T-helper 17 cell (primary cell): ENCODE data around the gene CHST11. TPM values are rescaled to one million over a fixed set of nuclear protein-coding genes. Genes with fewer than 3 reads are reported as not detected.

ENCODE experiments used
- ATAC-seq: fragments of 150-1000 bp; cut with Tn5 transposase; 2 replicates; pipeline ENCODE4 v1.10.0; 2021; ENCODE audit warnings: mild to moderate bottlenecking, moderate library complexity
- DNase-seq, 3 donors: peaks; one replicate each; pipeline versions ENCODE4 v3.0.0 to v3.0.0-alpha.2; 2020 to 2021
- H3K9me3 ChIP-seq: one replicate; pipeline ENCODE4 v1.7.0; 2013; ENCODE audit warnings: low read length, mild to moderate bottlenecking; ENCODE audit not compliant: control insufficient read depth, poor library complexity, severe bottlenecking
- H3K27ac Mint-ChIP-seq: one replicate; pipeline ENCODE4 v1.8.0; 2022; ENCODE audit warnings: mild to moderate bottlenecking, moderate library complexity, mixed read lengths
- H3K27me3 Mint-ChIP-seq: one replicate; pipeline ENCODE4 v1.8.0; 2022; ENCODE audit warnings: mixed read lengths
- H3K36me3 Mint-ChIP-seq: one replicate; pipeline ENCODE4 v1.8.0; 2022; ENCODE audit warnings: low read depth, mixed read lengths
- H3K4me1 Mint-ChIP-seq: one replicate; pipeline ENCODE4 v1.8.0; 2022; ENCODE audit warnings: mild to moderate bottlenecking, mixed read lengths
- H3K4me3 Mint-ChIP-seq: one replicate; pipeline ENCODE4 v1.8.0; 2022; ENCODE audit warnings: mild to moderate bottlenecking, moderate library complexity, mixed read lengths
- total RNA-seq, 4 donors: library from RNA in 2 of 4; stranded (reverse) in 2 of 4; gene quantifications; one replicate each; pipeline ENCODE4 v1.2.3 and lab custom pipeline; 2022 to 2026

Gene CHST11
- total RNA-seq, 2 donors from 2014 or later, result 76.6 to 78.3 TPM

- peaks cover 5% of the 10 kb centered on the region for H3K36me3 Mint-ChIP-seq
- ATAC-seq (no peak), DNase-seq (no peak)
- H3K27me3 Mint-ChIP-seq, result no peaks in the 10 kb centered on the region
- H3K27ac Mint-ChIP-seq, result peak overlapping the region; percentile 41
- H3K9me3 ChIP-seq, result no peaks in the 10 kb centered on the region
- peak overlapping the region; percentile 33 for H3K4me3 Mint-ChIP-seq
- H3K4me1 Mint-ChIP-seq, result peaks cover 49% of the 10 kb centered on the region
Observed at GRCh38 chr12:104510145-104510872, 53.6 kb downstream of the CHST11 start.

DNA sequence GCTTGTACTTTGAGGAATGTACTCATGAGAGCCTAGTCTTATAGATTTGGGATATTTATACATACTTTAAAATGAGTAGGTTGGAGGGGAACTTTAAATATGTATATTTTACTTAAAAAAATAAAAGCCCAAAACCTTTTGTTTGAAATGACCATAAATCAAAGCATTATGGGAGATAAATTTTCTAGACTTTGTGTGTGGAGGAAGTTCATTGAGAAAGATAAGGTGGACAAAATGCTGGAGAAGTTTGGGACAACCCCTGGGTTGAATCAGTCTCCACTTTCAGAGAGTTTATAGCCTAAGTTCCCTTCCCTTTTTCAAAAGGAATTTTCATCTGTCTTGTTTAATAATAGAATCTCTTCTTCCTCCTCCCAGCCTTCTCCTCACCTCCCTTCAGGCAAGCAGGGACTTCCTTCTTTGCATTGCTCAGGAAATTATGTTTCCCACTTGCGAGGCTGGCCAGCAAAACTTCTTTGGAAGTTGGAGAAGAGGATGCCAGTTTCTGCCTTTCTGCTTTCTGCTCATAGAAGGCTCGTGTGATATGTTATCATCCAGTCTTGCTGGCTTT lies 54.2 kb downstream of the CHST11 start:
- no peak for DNase-seq
- Mint-ChIP-seq H3K4me3 (peak overlapping the region; percentile 33), H3K4me1 (peaks cover 49% of the 10 kb centered on the region), H3K27ac (peak overlapping the region; percentile 41), H3K36me3 (peaks cover 5% of the 10 kb centered on the region), H3K27me3 (no peaks in the 10 kb centered on the region)
- H3K9me3 ChIP-seq, result no peaks in the 10 kb centered on the region
- no peak for ATAC-seq

GRCh38 chr12:104513681-104514080 lies 56.9 kb downstream of the CHST11 start:
- DNase-seq (no peak), ATAC-seq (no peak)
- peak overlapping the region; percentile 10 for H3K27ac Mint-ChIP-seq
- peaks cover 3% of the 10 kb centered on the region for H3K36me3 Mint-ChIP-seq
- H3K9me3 ChIP-seq, result no peaks in the 10 kb centered on the region
- H3K4me1 Mint-ChIP-seq, result peaks cover 40% of the 10 kb centered on the region
- no peaks in the 10 kb centered on the region for H3K27me3 Mint-ChIP-seq
- H3K4me3 Mint-ChIP-seq, result no peak overlapping the region

- H3K36me3 Mint-ChIP-seq, result peaks cover 2% of the 10 kb centered on the region
Observed at GRCh38 chr12:104514092-104514810, 57.5 kb downstream of the CHST11 start.

DNA sequence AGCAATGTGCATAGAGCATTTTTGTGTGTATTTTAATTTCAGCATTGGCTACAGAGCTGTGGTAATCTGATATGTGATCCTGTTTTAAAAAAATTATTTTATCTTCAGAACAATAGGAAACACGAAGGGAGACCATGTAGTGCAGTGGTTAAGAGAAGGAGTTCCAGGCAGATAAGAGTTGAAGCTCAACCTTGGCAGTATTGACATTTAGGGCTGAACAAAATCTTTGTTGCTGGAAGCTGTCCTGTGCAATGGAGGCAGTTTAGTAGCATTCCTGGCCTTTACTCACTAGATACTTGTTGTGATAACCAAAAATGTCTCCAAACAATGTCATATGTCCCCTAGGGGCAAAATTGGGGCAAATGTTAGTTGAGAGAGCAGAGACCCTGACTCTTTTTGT lies 59.2 kb downstream of the CHST11 start:
- Mint-ChIP-seq H3K4me1 (peaks cover 42% of the 10 kb centered on the region), H3K4me3 (no peak overlapping the region), H3K27ac (peak overlapping the region; percentile 82), H3K36me3 (peaks cover 2% of the 10 kb centered on the region), H3K27me3 (no peaks in the 10 kb centered on the region)
- ATAC-seq (no peak), DNase-seq (no peak)
- H3K9me3 ChIP-seq, result no peaks in the 10 kb centered on the region

More at GRCh38 chr12:104514092-104514810, 57.5 kb downstream of the CHST11 start:
- peak overlapping the region; percentile 10 for H3K27ac Mint-ChIP-seq
- no peaks in the 10 kb centered on the region for H3K27me3 Mint-ChIP-seq
- H3K4me1 Mint-ChIP-seq, result peaks cover 39% of the 10 kb centered on the region
- H3K4me3 Mint-ChIP-seq, result no peak overlapping the region
- H3K9me3 ChIP-seq, result no peaks in the 10 kb centered on the region
- DNase-seq (no peak), ATAC-seq (no peak)

- Mint-ChIP-seq H3K4me1 (peaks cover 41% of the 10 kb centered on the region), H3K4me3 (no peak overlapping the region), H3K27me3 (no peaks in the 10 kb centered on the region), H3K27ac (peak overlapping the region; percentile 82), H3K36me3 (peaks cover 2% of the 10 kb centered on the region)
- ATAC-seq, result no peak
- no peaks in the 10 kb centered on the region for H3K9me3 ChIP-seq
- DNase-seq, result no peak
Observed at GRCh38 chr12:104516821-104517220, 60.1 kb downstream of the CHST11 start.

- H3K27ac Mint-ChIP-seq, result peak overlapping the region; percentile 82
- H3K4me1 Mint-ChIP-seq, result peaks cover 46% of the 10 kb centered on the region
- DNase-seq (no peak), ATAC-seq (no peak)
- no peaks in the 10 kb centered on the region for H3K36me3 Mint-ChIP-seq
- H3K27me3 Mint-ChIP-seq, result no peaks in the 10 kb centered on the region
- no peaks in the 10 kb centered on the region for H3K9me3 ChIP-seq
- H3K4me3 Mint-ChIP-seq, result peak overlapping the region; percentile 19
Observed at GRCh38 chr12:104517880-104518279, 61.1 kb downstream of the CHST11 start.

- peak; percentile 94 for ATAC-seq
- peak in 2 of 3 donors; percentile 22 to 34 for DNase-seq
Observed at GRCh38 chr12:104519190-104520019, 62.7 kb downstream of the CHST11 start.

DNA sequence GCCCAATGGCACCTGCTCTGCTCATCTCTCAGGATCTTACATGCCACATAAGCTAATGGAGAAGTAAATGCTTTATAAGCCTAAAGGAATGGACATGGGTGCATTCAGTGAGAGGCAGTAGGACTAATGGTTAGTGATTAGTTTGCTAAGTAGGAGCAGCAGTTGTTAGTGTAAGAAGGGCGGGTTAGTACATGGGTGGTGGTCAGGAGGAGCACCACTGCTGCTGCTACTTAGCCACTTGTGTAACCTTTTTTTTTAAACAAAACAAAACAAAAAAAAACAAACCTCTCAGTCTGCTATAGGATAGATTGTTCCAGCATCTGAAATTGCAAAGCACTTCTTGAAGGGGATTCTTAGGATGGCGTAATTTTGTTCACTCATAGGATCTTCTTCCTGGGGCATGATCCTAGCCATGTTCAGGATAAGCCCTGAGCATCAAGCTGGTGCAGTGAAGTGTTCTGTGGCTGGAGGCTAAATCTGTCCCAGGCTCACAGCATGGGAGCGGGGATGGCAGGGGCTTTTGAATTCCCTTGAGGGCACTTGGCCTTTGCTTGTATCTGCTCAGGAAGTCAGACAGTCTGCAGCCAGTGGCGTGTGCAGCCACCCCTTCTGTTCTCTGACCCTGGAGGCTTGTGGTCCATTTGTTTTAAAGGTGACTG lies 63.6 kb downstream of the CHST11 start:
- no peak for ATAC-seq
- Mint-ChIP-seq H3K36me3 (no peaks in the 10 kb centered on the region), H3K27me3 (no peaks in the 10 kb centered on the region), H3K4me3 (no peak overlapping the region), H3K4me1 (peaks cover 54% of the 10 kb centered on the region), H3K27ac (peak overlapping the region; percentile 63)
- no peak for DNase-seq
- no peaks in the 10 kb centered on the region for H3K9me3 ChIP-seq

More at GRCh38 chr12:104519190-104520019, 62.7 kb downstream of the CHST11 start:
- Mint-ChIP-seq H3K4me1 (peaks cover 50% of the 10 kb centered on the region), H3K27ac (peak overlapping the region; percentile 67), H3K4me3 (no peak overlapping the region), H3K27me3 (no peaks in the 10 kb centered on the region), H3K36me3 (no peaks in the 10 kb centered on the region)
- H3K9me3 ChIP-seq, result no peaks in the 10 kb centered on the region

DNA sequence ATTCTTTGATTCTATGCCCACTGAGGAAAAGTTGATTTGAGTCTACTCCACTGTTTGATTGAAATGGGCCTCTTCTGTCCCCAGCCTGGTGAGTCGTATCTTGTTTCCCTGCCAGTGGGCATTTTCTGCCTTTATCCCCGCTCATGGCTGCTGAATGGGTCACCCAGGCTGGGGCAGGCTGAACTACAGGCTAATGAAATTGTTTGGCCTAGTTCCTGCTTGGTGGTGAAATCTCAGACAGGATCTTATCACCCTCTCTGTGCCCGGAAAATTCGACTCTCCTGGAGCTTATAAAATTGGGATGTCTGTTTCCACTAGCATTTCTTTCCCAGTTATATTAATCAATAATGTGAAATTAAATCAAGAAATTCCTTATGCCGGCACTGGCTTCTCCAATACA lies 65.0 kb downstream of the CHST11 start:
- Mint-ChIP-seq H3K27ac (peak overlapping the region; percentile 63), H3K4me1 (peaks cover 54% of the 10 kb centered on the region), H3K4me3 (no peak overlapping the region), H3K36me3 (no peaks in the 10 kb centered on the region), H3K27me3 (no peaks in the 10 kb centered on the region)
- DNase-seq (no peak), ATAC-seq (no peak)
- no peaks in the 10 kb centered on the region for H3K9me3 ChIP-seq

- H3K9me3 ChIP-seq, result no peaks in the 10 kb centered on the region
- Mint-ChIP-seq H3K27ac (peak overlapping the region; percentile 41), H3K36me3 (peaks cover 2% of the 10 kb centered on the region), H3K4me1 (peaks cover 56% of the 10 kb centered on the region), H3K27me3 (no peaks in the 10 kb centered on the region), H3K4me3 (peak overlapping the region; percentile 55)
- DNase-seq (no peak), ATAC-seq (peak; percentile 12)
Observed at GRCh38 chr12:104522985-104523722, 66.4 kb downstream of the CHST11 start.
